GM18907 (cell line): ENCODE measurements around the gene VAV2.

Experiments used
- ATAC-seq: cut with Tn5 transposase; IDR thresholded peaks from one replicate; pipeline ENCODE4 v1.9.1; 2021; ENCODE audit warnings: mild to moderate bottlenecking, moderate library complexity; ENCODE audit not compliant: unreplicated experiment

Gene VAV2

GRCh38 chr9:133982971-133983720, 9.0 kb downstream of the VAV2 start:
- no peak for ATAC-seq

GRCh38 chr9:133981958-133982681, 10.0 kb downstream of the VAV2 start:
- ATAC-seq: no peak

- no peak for ATAC-seq
Observed at GRCh38 chr9:133981589-133981957, 10.6 kb downstream of the VAV2 start.

GRCh38 chr9:133980864-133981588, 11.1 kb downstream of the VAV2 start:
- ATAC-seq: no peak

- no peak for ATAC-seq
Observed at GRCh38 chr9:133979921-133980863, 11.9 kb downstream of the VAV2 start.

GRCh38 chr9:133979273-133979920, 12.7 kb downstream of the VAV2 start:
- ATAC-seq: no peak

- ATAC-seq: no peak
Observed at GRCh38 chr9:133978899-133979272, 13.2 kb downstream of the VAV2 start.

- ATAC-seq: no peak
Observed at GRCh38 chr9:133978226-133978898, 13.8 kb downstream of the VAV2 start.

GRCh38 chr9:133977421-133978201, 14.5 kb downstream of the VAV2 start:
- ATAC-seq: no peak

GRCh38 chr9:133976887-133977286, 15.2 kb downstream of the VAV2 start:
- no peak for ATAC-seq

GRCh38 chr9:133976191-133976861, 15.8 kb downstream of the VAV2 start:
- no peak for ATAC-seq

- ATAC-seq: no peak
Observed at GRCh38 chr9:133975511-133975910, 16.6 kb downstream of the VAV2 start.

- no peak for ATAC-seq
Observed at GRCh38 chr9:133974631-133975341, 17.3 kb downstream of the VAV2 start.

GRCh38 chr9:133973791-133974630, 18.1 kb downstream of the VAV2 start:
- ATAC-seq: no peak

- ATAC-seq: no peak
Observed at GRCh38 chr9:133973111-133973790, 18.9 kb downstream of the VAV2 start.
